ENCODE results near the gene MRPS6.

- TF ChIP-seq GATA2 (IDR thresholded peaks at IDR 0.05; ENCODE audit: low read depth, low read length) (no peak), GATA3 (IDR thresholded peaks at IDR 0.05; ENCODE audit: low read depth, low read length) (no peak)
Observed at GRCh38 chr21:34180407-34180806, 107.0 kb downstream of the MRPS6 start.

All from SH-SY5Y (cell line).